Mesendoderm (in vitro differentiated cells): ENCODE results near the gene BMS1.
"Not testable (repeated sequence)": the region's sequence is repeated elsewhere in the genome, so short reads cannot be mapped to it uniquely, and the experiment has no call there.

Experiments
- DNase-seq: peaks from one replicate; pipeline ENCODE4 v3.0.0; 2013
- H2AK5ac ChIP-seq: 2 replicates; pipeline ENCODE4 v1.6.1; 2013; ENCODE audit warnings: low read length, inconsistent platforms
- H2BK120ac ChIP-seq: 2 replicates; pipeline ENCODE4 v1.6.1; 2013; ENCODE audit warnings: low read depth, mild to moderate bottlenecking, low read length, moderate library complexity, mixed read lengths
- H2BK15ac ChIP-seq: replicated peaks from 2 replicates; pipeline ENCODE4 v1.6.1; 2013; ENCODE audit warnings: low read depth, mild to moderate bottlenecking, moderate library complexity
- H2BK5ac ChIP-seq: 2 replicates; pipeline ENCODE4 v1.6.1; 2013; ENCODE audit warnings: low read length, inconsistent platforms
- H3K18ac ChIP-seq: 2 replicates; pipeline ENCODE4 v1.6.1; 2013; ENCODE audit warnings: mild to moderate bottlenecking, low read length, mixed read lengths
- H3K23ac ChIP-seq: one replicate; pipeline ENCODE4 v1.6.1; 2013; ENCODE audit warnings: low read length
- H3K27ac ChIP-seq: 2 replicates; pipeline ENCODE4 v1.5.1; 2013; ENCODE audit warnings: low read depth, mild to moderate bottlenecking, inconsistent platforms, low read length, moderate library complexity
- H3K27me3 ChIP-seq: 2 replicates; pipeline ENCODE4 v1.6.1; 2013; ENCODE audit warnings: low read length, control low read depth, mild to moderate bottlenecking, inconsistent platforms; ENCODE audit not compliant: insufficient read depth, poor library complexity
- H3K36me3 ChIP-seq: 2 replicates; pipeline ENCODE4 v1.6.1; 2013; ENCODE audit warnings: low read length, inconsistent platforms; ENCODE audit not compliant: control insufficient read depth, insufficient read depth
- H3K4ac ChIP-seq: one replicate; pipeline ENCODE4 v1.6.1; 2013; ENCODE audit warnings: low read depth, mild to moderate bottlenecking, low read length, moderate library complexity
- H3K4me1 ChIP-seq: 2 replicates; pipeline ENCODE4 v1.6.1; 2013; ENCODE audit warnings: low read depth, low read length, inconsistent platforms; ENCODE audit not compliant: control insufficient read depth
- H3K4me2 ChIP-seq: 2 replicates; pipeline ENCODE4 v1.6.1; 2013; ENCODE audit warnings: low read length
- H3K4me3 ChIP-seq: 2 replicates; pipeline ENCODE4 v1.5.1; 2013; ENCODE audit warnings: mild to moderate bottlenecking, low read length
- H3K56ac ChIP-seq: one replicate; pipeline ENCODE4 v1.6.1; 2013; ENCODE audit warnings: low read length
- H3K79me1 ChIP-seq: 2 replicates; pipeline ENCODE4 v1.6.1; 2013; ENCODE audit warnings: low read length, inconsistent platforms
- H3K79me2 ChIP-seq: 2 replicates; pipeline ENCODE4 v1.6.1; 2013; ENCODE audit warnings: mild to moderate bottlenecking, low read length; ENCODE audit not compliant: control insufficient read depth, insufficient read depth
- H3K9ac ChIP-seq: 2 replicates; pipeline ENCODE4 v1.6.1; 2013; ENCODE audit warnings: low read length, inconsistent platforms
- H4K5ac ChIP-seq: one replicate; pipeline ENCODE4 v1.6.1; 2013; ENCODE audit warnings: low read length
- H4K8ac ChIP-seq: one replicate; pipeline ENCODE4 v1.6.1; 2013; ENCODE audit warnings: low read depth, mild to moderate bottlenecking, control low read depth, low read length, moderate library complexity
- WGBS: extraction: QIAGEN DNeasy Blood & Tissue Kit; methylation state at CpG from one replicate; pipeline ENCODE4 v1.1.7; 2013; ENCODE audit warnings: low lambda C conversion rate, missing lambda C conversion rate; ENCODE audit not compliant: insufficient coverage; ENCODE audit errors: extremely low coverage; 5-methylcytosine and 5-hydroxymethylcytosine counted together

The BMS1 gene

DNA sequence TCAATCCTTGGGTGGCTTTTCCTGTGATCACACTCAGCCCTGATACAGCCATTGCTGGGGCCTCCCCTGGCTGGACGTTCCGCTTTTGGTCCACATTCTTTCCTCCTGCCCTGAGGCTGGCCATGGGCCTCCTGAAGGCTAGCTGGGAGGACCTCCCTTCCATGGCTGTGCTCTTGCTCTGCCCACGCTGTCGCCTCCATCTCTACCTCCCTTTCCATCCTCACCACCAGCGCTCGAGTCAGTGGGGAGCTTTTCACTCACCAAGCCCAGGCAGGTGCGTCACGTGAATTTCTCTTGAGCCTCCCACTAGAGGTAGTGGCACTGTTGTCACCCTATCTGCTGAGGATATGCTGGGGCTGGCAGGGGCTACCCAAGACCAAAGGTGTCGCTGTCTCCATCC lies 85.9 kb downstream of the BMS1 start:
- Histone ChIP-seq H3K4ac (no peak overlapping the region), H2BK5ac (no peak overlapping the region), H2AK5ac (no peak overlapping the region), H4K8ac (no peak overlapping the region), H3K27me3 (no peaks in the 10 kb centered on the region), H3K56ac (no peak overlapping the region), H3K4me2 (no peak overlapping the region), H3K23ac (no peak overlapping the region), H3K18ac (no peak overlapping the region), H3K4me1 (no peaks in the 10 kb centered on the region), H2BK15ac (no peak overlapping the region), H3K9ac (no peak overlapping the region), H3K79me1 (no peaks in the 10 kb centered on the region), H2BK120ac (no peak overlapping the region), H3K79me2 (no peaks in the 10 kb centered on the region), H3K36me3 (no peaks in the 10 kb centered on the region), H3K27ac (no peak overlapping the region), H3K4me3 (no peak overlapping the region), H4K5ac (no peak overlapping the region)
- no peak for DNase-seq
- WGBS, result no CpG with 5 or more reads among the region's 9 CpGs

DNA sequence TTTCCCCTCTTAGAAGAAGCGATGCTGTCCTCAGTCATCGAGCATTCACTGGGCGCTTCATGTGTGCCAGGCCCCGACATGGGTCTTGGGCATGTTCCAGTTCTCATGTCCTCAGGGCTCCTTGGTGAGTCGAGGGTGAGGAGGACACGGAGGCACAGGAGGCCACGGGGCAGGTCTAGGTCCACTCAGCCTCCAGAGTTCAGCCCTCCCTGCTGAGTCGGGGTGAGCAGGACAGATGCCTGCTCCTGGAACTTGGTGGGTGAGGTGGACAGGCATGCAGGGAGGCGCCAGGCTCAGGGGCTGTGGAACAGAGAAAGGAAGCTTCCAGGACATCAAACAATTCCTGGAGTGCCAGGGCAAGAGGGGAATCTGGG lies 87.4 kb downstream of the BMS1 start:
- Histone ChIP-seq H3K4me1 (no peaks in the 10 kb centered on the region), H2BK120ac (no peak overlapping the region), H2BK5ac (no peak overlapping the region), H3K79me1 (no peaks in the 10 kb centered on the region), H3K27ac (no peak overlapping the region), H2AK5ac (no peak overlapping the region), H3K79me2 (no peaks in the 10 kb centered on the region), H3K9ac (no peak overlapping the region), H4K5ac (no peak overlapping the region), H3K4ac (no peak overlapping the region), H3K27me3 (no peaks in the 10 kb centered on the region), H3K4me3 (no peak overlapping the region), H2BK15ac (no peak overlapping the region), H3K4me2 (no peak overlapping the region), H3K23ac (no peak overlapping the region), H3K56ac (no peak overlapping the region), H3K36me3 (no peaks in the 10 kb centered on the region), H4K8ac (no peak overlapping the region), H3K18ac (no peak overlapping the region)
- DNase-seq, result no peak
- no CpG with 5 or more reads among the region's 9 CpGs for WGBS

DNA sequence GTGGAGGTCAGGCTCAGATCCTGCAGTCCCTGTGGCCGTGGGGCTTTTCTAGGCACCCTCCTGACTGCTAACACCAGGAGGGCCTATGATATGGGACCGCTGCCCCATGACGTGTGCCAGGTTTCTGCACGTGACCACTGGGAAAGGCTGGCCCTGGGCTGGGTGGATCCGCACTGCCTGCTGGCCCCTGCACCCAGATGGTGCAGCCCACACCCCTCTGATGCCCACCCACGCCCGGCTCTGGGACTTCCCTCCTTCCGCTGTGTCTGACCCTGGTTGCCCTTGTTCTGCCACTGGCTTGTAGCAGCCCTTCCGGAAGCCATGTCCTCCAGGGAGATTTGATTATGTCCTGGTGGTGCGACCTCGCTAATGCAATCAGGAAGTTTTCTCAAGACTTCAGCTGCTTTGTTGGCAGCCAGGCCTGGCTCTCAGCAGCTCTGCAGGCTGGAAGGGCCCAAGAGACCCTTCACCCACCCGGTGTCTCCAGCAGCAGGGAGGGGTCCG lies 88.6 kb downstream of the BMS1 start:
- not testable (repeated sequence) for H3K56ac ChIP-seq, H3K9ac ChIP-seq, H3K36me3 ChIP-seq, H2BK120ac ChIP-seq, H4K5ac ChIP-seq, H3K23ac ChIP-seq, H3K18ac ChIP-seq, H2BK5ac ChIP-seq, H2BK15ac ChIP-seq, H3K79me1 ChIP-seq, H4K8ac ChIP-seq, H3K27me3 ChIP-seq, H3K4me1 ChIP-seq, H3K79me2 ChIP-seq, H3K4me2 ChIP-seq, H3K27ac ChIP-seq, H3K4me3 ChIP-seq, H3K4ac ChIP-seq, H2AK5ac ChIP-seq
- WGBS, result no CpG with 5 or more reads among the region's 13 CpGs
- DNase-seq, result peak; percentile 60

DNA sequence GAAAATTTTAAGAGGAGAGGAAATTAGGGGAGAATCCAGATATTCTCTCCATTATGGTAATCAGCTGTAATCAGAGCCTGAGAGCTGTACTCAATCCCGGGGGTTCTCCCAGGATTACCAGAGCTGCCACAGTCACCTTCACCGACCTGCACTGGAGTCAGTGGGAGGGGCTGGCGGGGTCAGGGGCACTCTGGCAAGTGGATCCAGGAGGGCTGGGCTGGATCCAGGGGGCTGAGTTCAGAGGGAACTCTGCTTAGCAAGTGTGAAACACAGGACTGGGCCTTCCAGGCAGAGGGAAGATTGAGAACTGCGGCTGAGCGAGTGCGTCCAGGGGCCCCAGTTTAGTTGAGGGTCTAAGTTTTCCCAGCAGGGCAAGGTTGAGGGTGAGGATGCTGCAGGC lies 89.2 kb downstream of the BMS1 start:
- Histone ChIP-seq H3K4me1 (no peaks in the 10 kb centered on the region), H3K9ac (no peak overlapping the region), H3K18ac (no peak overlapping the region), H4K8ac (no peak overlapping the region), H3K27me3 (no peaks in the 10 kb centered on the region), H3K36me3 (no peaks in the 10 kb centered on the region), H2BK15ac (no peak overlapping the region), H3K23ac (no peak overlapping the region), H3K4me2 (no peak overlapping the region), H3K79me2 (no peaks in the 10 kb centered on the region), H4K5ac (no peak overlapping the region), H3K27ac (no peak overlapping the region), H2BK5ac (no peak overlapping the region), H2AK5ac (no peak overlapping the region), H3K56ac (peak overlapping the region; percentile 15), H2BK120ac (no peak overlapping the region), H3K79me1 (no peaks in the 10 kb centered on the region), H3K4me3 (no peak overlapping the region), H3K4ac (no peak overlapping the region)
- DNase-seq, result no peak
- no CpG with 5 or more reads among the region's 6 CpGs for WGBS

DNA sequence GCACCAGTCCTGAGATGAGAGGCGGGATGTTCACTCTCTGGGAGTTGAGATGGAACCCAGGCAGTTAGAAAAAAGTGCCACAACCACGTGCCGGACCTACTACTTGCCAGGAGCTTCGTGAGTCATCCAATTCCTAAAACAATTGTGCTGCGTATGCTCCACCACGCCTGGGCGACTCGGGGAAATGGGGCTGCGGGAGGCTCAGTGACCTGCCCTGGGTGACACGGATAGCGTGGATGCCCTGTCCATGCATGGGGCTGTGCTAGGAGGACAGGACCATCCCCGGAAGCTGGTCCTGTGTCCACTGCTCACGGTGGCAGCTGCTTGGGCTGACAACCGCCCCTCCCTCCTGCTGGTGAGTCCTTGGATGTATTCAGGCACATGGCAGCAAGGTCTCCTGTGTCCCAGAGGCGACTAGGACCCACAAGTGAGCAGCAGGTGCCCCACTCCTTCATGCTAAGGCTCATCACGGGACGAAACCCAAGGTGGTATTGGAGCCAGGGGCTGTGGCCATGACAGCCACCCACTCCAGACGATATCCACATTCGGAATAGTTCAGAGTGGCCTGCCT lies 90.4 kb downstream of the BMS1 start:
- no peak overlapping the region for H3K23ac ChIP-seq
- no peak overlapping the region for H3K4me2 ChIP-seq
- no peaks in the 10 kb centered on the region for H3K27me3 ChIP-seq
- H3K18ac ChIP-seq, result no peak overlapping the region
- no peak overlapping the region for H3K9ac ChIP-seq
- H3K4me3 ChIP-seq, result no peak overlapping the region
- H3K36me3 ChIP-seq, result no peaks in the 10 kb centered on the region
- no peak overlapping the region for H4K8ac ChIP-seq
- no peaks in the 10 kb centered on the region for H3K79me1 ChIP-seq
- H3K56ac ChIP-seq, result no peak overlapping the region
- no peak overlapping the region for H3K4ac ChIP-seq
- no peak overlapping the region for H4K5ac ChIP-seq
- no peak overlapping the region for H3K27ac ChIP-seq
- WGBS, result no CpG with 5 or more reads among the region's 19 CpGs
- DNase-seq, result no peak
- no peak overlapping the region for H2BK120ac ChIP-seq
- no peaks in the 10 kb centered on the region for H3K79me2 ChIP-seq
- no peak overlapping the region for H2AK5ac ChIP-seq
- H2BK5ac ChIP-seq, result no peak overlapping the region
- no peaks in the 10 kb centered on the region for H3K4me1 ChIP-seq
- H2BK15ac ChIP-seq, result no peak overlapping the region

DNA sequence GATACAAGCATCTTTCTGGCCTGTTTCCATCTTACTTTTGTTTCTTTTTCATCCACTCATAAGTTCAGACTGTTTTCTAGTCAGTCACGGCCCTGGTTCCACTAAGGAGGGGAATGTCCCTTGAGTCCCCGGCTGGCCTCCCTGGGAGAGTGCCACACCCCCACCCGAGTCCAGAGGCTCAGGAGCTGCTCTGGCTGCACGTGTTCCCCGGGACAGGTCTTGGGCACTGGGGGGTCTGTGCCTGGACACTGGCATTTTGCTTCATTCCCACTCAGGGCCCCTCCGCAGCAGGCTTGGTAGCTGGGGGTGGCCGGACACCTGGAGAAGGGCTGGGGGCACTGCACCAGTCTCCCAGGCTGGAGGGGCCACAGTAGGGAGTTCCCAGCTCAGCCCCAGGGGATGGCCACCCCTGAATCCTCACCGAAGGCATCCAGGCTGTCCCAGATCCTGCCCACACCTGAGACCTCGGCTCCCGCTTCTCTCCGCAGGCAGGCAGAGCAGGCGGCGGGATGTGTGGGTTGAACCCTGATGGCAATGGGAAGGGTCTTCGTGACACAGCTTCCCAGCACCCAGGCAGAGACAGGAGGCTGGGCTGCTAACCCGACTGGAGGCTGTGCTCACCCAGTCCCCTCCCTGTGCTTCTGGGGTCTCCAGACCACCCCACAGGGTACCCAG lies 92.3 kb downstream of the BMS1 start:
- WGBS, result no CpG with 5 or more reads among the region's 15 CpGs
- no peak overlapping the region for H3K18ac ChIP-seq
- no peak overlapping the region for H2BK5ac ChIP-seq

More for the DNA sequence above, 92.3 kb downstream of the BMS1 start:
- H3K79me1 ChIP-seq, result no peaks in the 10 kb centered on the region
- no peak overlapping the region for H3K27ac ChIP-seq
- H3K9ac ChIP-seq, result no peak overlapping the region
- H3K4me3 ChIP-seq, result no peak overlapping the region
- H2BK120ac ChIP-seq, result no peak overlapping the region
- H2BK15ac ChIP-seq, result no peak overlapping the region
- H3K56ac ChIP-seq, result no peak overlapping the region
- DNase-seq, result no peak
- no peaks in the 10 kb centered on the region for H3K79me2 ChIP-seq
- no peaks in the 10 kb centered on the region for H3K36me3 ChIP-seq
- no peak overlapping the region for H3K23ac ChIP-seq
- no peaks in the 10 kb centered on the region for H3K27me3 ChIP-seq
- no peak overlapping the region for H3K4me2 ChIP-seq
- no peaks in the 10 kb centered on the region for H3K4me1 ChIP-seq
- no peak overlapping the region for H2AK5ac ChIP-seq
- no peak overlapping the region for H4K8ac ChIP-seq
- no peak overlapping the region for H4K5ac ChIP-seq
- no peak overlapping the region for H3K4ac ChIP-seq
